HG02678 (cell line): ENCODE data around the gene PTPRA.

ENCODE experiments used
- ATAC-seq: cut with Tn5 transposase; IDR thresholded peaks from one replicate; pipeline ENCODE4 v1.9.1; 2021; ENCODE audit warnings: mild to moderate bottlenecking, moderate library complexity; ENCODE audit not compliant: unreplicated experiment

PTPRA gene

DNA sequence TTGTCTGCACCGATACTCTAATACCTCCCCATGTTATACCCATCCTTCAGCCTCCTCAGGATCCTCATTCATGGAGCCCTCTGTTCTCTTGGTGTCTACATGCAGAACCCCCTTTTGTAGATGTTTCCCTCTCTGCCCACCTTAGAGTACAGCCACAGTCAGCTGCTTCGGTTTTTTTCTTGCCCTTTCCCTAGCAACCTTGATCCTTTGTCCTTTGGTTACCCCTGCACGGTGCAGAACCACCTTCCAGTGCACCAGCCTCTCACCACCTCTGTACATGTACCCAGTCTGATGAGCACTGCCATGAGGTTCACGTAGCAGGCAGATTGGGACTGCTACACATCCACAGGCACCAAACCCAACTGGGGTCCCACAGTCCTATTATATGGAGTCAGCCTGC is 25.5 kb upstream of the PTPRA start:
- no peak for ATAC-seq

GRCh38 chr20:2849529-2849928 is 23.8 kb upstream of the PTPRA start:
- no peak for ATAC-seq

DNA sequence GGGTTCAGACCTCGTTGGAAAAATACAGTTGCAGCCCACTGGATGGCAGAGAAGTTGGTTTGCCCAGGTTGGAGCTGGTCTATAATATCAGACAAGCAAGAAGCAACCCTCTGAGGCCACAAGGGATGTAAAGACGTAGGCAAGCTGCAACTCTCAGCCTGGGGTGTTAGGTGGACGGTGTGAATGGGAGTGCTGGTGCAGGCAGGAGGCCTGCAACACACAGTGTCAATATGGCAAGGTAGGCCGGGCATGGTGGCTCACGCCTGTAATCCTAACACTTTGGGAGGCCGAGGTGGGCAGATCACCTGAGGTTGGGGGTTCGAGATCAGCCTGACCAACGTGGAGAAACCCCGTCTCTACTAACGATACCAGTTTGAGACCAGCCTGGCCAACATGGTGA is 22.2 kb upstream of the PTPRA start:
- ATAC-seq: no peak

- ATAC-seq: no peak
Measured at GRCh38 chr20:2858591-2858990, 14.7 kb upstream of the PTPRA start.

DNA sequence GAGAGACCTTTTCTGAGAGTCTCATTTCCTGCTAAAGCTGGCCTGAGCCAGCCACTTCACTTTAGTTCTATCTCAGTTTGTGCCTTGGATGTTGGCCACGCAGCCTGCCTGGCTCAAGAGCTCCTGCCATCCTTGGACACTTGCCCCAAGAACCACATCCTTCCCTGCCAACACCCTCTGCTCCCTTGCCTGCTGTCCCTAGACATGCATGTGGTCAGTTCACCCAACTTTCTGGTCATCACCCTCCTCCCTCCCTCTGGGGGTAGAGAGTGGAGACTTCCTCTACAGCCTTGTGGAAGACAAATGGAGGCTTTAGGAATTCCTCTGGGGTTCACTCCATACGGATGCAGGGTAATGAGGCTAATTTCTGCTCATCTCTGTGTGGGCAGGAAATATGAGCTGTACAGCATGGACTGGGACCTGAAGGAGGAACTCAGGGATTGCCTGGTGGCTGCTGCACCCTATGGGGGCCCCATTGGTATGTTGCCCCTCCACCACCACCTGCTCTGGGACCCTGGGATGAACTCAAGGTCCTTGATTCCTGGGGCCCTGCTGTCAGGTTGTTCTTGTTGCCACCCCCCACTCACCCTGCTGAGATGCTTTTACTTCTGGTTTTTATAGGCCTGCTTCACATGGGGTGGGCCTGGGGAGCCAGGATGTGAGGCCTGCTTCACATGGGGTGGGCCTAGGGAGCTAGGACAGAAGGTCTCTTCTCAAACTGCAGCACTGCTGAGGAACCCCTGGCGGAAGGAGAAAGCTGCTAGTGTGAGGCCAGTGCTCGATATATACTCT is 13.8 kb upstream of the PTPRA start:
- ATAC-seq: no peak

DNA sequence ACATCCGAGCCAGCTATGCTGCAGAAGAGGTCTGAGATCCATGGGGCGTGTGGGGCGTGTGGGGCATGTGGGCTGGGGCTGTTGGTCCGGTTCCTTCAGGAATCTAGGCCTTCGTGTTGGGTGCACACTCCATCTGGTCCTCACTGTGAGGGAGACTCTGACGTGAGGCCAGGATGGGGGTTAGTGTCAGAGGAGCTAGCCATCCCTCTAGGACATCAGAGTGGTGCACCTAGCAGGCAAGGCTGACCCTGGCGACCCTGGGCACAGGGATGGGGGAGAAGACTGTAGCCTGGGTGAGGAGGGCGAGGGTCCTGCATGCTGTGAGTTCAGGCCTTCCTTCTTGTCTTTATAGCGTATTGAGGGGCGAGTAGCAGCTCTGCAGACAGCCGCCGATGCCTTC is 8.7 kb upstream of the PTPRA start:
- no peak for ATAC-seq

- ATAC-seq: no peak
Measured at GRCh38 chr20:2865101-2865500, 8.2 kb upstream of the PTPRA start.

GRCh38 chr20:2865630-2866029 is 7.7 kb upstream of the PTPRA start:
- ATAC-seq: no peak

DNA sequence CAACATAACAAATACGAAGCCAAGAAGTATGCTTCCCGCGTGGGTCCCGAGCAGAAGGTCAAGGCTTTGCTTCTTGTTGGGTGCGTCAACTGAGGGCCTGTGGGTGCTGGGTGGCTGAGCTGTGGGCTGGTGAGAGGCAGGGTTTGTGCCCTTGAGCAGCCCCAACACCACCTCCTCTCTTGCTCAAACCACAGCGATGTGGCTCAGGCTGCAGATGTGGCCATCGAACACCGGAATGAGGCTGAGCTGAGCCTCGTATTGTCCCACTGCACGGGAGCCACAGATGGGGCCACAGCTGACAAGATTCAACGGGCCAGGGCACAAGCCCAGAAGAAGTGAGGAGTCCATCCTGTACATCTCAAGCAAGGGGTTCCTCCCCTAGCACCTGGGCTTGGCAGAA is 7.0 kb upstream of the PTPRA start:
- no peak for ATAC-seq

DNA sequence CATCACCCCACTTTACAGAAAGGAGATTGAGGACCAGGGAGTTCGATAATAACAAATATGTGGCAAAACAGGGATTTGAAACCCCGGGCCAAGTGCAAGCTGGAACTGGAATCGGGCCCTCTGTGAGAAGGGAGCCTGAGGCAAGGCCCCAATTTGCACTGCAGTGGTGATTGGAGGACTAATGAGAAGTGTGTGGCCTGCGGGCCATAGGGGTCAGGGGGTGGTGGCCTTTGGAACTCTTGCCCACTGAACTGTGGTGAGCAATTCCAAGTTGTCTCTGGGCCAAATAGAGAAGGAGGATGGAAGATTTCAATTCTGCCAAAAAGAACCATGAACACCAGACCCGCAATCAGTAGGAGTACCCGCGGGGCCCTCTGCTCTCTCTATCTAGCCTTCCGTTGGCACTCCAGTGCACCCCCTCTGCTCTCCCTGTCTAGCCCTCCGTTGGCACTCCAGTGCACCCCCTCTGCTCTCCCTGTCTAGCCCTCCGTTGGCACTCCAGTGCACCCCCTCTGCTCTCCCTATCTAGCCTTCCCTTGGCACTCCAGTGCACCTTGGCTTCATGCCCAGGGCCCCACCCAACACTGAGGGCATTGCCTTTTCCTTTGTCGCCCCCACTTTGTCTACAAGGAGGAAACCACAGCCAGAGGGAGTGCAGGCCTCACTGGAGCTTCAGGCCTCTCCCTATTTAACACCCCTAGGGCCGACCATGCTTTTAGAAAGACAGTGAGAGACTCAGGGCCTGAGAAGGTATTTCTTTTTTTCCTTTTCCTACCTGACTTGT is 6.0 kb upstream of the PTPRA start:
- ATAC-seq: no peak

- no peak for ATAC-seq
Measured at GRCh38 chr20:2869381-2869780, 3.9 kb upstream of the PTPRA start.

DNA sequence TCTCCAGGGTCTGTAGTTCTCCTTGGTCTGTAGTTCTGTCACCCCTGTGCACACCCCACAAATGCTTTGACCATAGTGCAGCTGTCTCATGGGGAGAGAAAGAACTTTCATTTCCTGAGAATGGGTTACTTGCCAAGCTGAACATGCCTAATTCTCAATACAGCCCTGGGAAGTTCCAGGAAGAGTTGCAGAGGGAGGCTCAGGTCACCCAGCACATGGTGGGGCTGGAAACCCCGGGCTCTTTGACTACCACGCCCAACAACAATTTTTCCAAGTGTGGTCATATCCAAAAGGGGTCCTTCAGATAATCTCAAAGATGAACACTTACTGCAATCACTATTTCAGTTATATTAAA is 2.2 kb upstream of the PTPRA start:
- no peak for ATAC-seq

GRCh38 chr20:2871661-2872458 is 1.4 kb upstream of the PTPRA start:
- no peak for ATAC-seq

- peak; percentile 28 for ATAC-seq
Measured at GRCh38 chr20:2872459-2873009, 747 bp upstream of the PTPRA start.

DNA sequence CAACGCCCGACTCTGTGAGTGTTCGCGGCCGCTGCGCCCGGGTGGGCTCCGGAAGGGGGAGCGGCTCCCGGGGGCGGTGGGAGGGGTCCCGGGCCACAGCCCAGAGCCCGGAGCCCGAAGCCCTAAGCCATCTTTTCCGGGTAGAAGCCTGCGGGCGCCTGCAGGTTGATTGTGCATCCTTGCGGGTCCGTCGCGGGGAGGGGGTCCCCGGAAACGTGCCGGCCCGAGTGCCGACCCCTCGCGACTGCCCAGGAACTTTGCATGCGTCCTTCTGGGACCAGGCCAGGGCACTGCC is 413 bp downstream of the PTPRA start:
- ATAC-seq: peak; percentile 48

- ATAC-seq: no peak
Measured at GRCh38 chr20:2874456-2874855, 1.2 kb downstream of the PTPRA start.

- no peak for ATAC-seq
Measured at GRCh38 chr20:2875690-2876203, 2.5 kb downstream of the PTPRA start.

GRCh38 chr20:2878515-2878914 is 5.2 kb downstream of the PTPRA start:
- ATAC-seq: no peak

DNA sequence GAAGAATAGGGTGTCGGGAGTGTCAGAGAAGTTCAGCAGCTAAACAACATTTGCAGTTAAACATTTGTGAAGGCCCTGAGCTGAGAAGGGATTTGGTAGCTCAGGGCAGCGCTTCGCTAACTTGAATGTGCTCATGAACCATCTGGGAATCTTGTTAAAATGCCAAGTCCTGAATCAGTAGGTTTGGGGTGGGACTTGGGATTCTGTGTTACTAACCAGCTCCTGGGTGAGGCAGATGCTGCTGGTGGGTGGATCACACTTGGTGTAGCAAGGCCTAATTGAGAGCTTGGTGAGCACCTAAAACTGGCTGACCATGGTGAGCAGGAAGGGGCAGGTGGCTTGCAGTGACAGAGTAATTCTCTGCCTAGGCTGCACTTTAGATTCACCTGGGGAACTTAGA is 5.9 kb downstream of the PTPRA start:
- ATAC-seq: no peak

DNA sequence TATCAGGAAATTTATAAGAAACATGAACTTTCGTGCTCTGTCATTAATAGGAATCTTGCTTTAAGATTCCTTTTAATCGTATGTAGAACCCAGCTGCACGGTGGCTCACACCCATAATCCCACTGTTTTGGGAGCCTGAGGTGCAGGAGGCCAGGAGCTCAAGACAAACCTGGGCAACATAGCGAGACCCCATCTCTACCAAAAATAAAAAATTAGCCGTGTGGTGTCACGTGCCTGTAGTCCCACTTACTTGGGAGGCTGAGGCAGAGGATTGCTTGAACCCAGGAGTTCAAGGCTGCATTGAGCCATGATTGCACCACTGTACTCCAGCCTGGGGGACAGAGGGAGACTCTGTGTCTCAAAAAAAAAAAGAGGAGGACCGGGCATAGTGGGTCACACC is 7.4 kb downstream of the PTPRA start:
- ATAC-seq: no peak
